Skeletal muscle satellite cell (primary cell): ENCODE data around the gene AGBL4.

Experiments used
- H3K27me3 ChIP-seq: 2 replicates; pipeline ENCODE4 v1.7.0; 2013; ENCODE audit warnings: low read length; ENCODE audit not compliant: control insufficient read depth, insufficient read depth
- H3K36me3 ChIP-seq: 2 replicates; pipeline ENCODE4 v1.7.0; 2013; ENCODE audit warnings: mild to moderate bottlenecking, control low read depth, low read length; ENCODE audit not compliant: insufficient read depth
- H3K4me1 ChIP-seq: 2 replicates; pipeline ENCODE4 v1.7.0; 2013; ENCODE audit warnings: low read length; ENCODE audit not compliant: control insufficient read depth, insufficient read depth
- H3K4me2 ChIP-seq: 2 replicates; pipeline ENCODE4 v1.7.0; 2013; ENCODE audit warnings: mild to moderate bottlenecking, low read length
- H3K4me3 ChIP-seq: 2 replicates; pipeline ENCODE4 v1.7.0; 2013; ENCODE audit warnings: low read length
- H3K9ac ChIP-seq: 2 replicates; pipeline ENCODE4 v1.7.0; 2013; ENCODE audit warnings: mild to moderate bottlenecking, low read depth, low read length, moderate library complexity
- H3K9me3 ChIP-seq: replicated peaks from 2 replicates; pipeline ENCODE4 v1.7.0; 2013; ENCODE audit warnings: mild to moderate bottlenecking, control low read depth, low read length

Gene AGBL4

GRCh38 chr1:48878191-48878940 is 1145.4 kb downstream of the AGBL4 start:
- H3K4me2 ChIP-seq = peak overlapping the region; percentile 59

GRCh38 chr1:48876330-48876785 is 1147.4 kb downstream of the AGBL4 start:
- peaks cover 2% of the 10 kb centered on the region for H3K27me3 ChIP-seq
- H3K36me3 ChIP-seq = no peaks in the 10 kb centered on the region
- peak overlapping the region; percentile 11 for H3K4me2 ChIP-seq
- no peak overlapping the region for H3K4me3 ChIP-seq
- peaks cover 30% of the 10 kb centered on the region for H3K4me1 ChIP-seq
- H3K9ac ChIP-seq = no peak overlapping the region
- H3K9me3 ChIP-seq = no peaks in the 10 kb centered on the region

More at GRCh38 chr1:48878191-48878940, 1145.4 kb downstream of the AGBL4 start:
- Histone ChIP-seq H3K36me3 (no peaks in the 10 kb centered on the region), H3K9ac (no peak overlapping the region), H3K9me3 (no peaks in the 10 kb centered on the region), H3K4me1 (peaks cover 30% of the 10 kb centered on the region), H3K27me3 (no peaks in the 10 kb centered on the region), H3K4me3 (no peak overlapping the region)

- H3K4me3 ChIP-seq = no peak overlapping the region
- no peaks in the 10 kb centered on the region for H3K9me3 ChIP-seq
- H3K36me3 ChIP-seq = no peaks in the 10 kb centered on the region
- H3K4me2 ChIP-seq = no peak overlapping the region
- peaks cover 2% of the 10 kb centered on the region for H3K27me3 ChIP-seq
- no peak overlapping the region for H3K9ac ChIP-seq
- peaks cover 30% of the 10 kb centered on the region for H3K4me1 ChIP-seq
These were observed 1148.0 kb downstream of the AGBL4 start for GRCh38 chr1:48875552-48876329.

- Histone ChIP-seq H3K4me3 (no peak overlapping the region), H3K4me1 (peaks cover 27% of the 10 kb centered on the region), H3K4me2 (no peak overlapping the region), H3K9ac (no peak overlapping the region), H3K9me3 (no peaks in the 10 kb centered on the region), H3K27me3 (peaks cover 2% of the 10 kb centered on the region), H3K36me3 (no peaks in the 10 kb centered on the region)
These were observed 1149.8 kb downstream of the AGBL4 start for GRCh38 chr1:48873944-48874343.

- Histone ChIP-seq H3K9me3 (no peaks in the 10 kb centered on the region), H3K27me3 (peaks cover 2% of the 10 kb centered on the region), H3K36me3 (no peaks in the 10 kb centered on the region), H3K4me3 (no peak overlapping the region), H3K4me1 (peaks cover 3% of the 10 kb centered on the region), H3K9ac (no peak overlapping the region), H3K4me2 (no peak overlapping the region)
These were observed 1153.2 kb downstream of the AGBL4 start for GRCh38 chr1:48870596-48870995.

- no peak overlapping the region for H3K4me2 ChIP-seq
- H3K9me3 ChIP-seq = no peaks in the 10 kb centered on the region
- peaks cover 2% of the 10 kb centered on the region for H3K27me3 ChIP-seq
- no peaks in the 10 kb centered on the region for H3K36me3 ChIP-seq
- peaks cover 3% of the 10 kb centered on the region for H3K4me1 ChIP-seq
- no peak overlapping the region for H3K4me3 ChIP-seq
- H3K9ac ChIP-seq = no peak overlapping the region
These were observed 1154.4 kb downstream of the AGBL4 start for GRCh38 chr1:48869116-48869893.

- Histone ChIP-seq H3K27me3 (no peaks in the 10 kb centered on the region), H3K4me2 (no peak overlapping the region), H3K9ac (no peak overlapping the region), H3K36me3 (no peaks in the 10 kb centered on the region), H3K4me1 (no peaks in the 10 kb centered on the region), H3K4me3 (no peak overlapping the region), H3K9me3 (no peaks in the 10 kb centered on the region)
These were observed 1158.8 kb downstream of the AGBL4 start for GRCh38 chr1:48864913-48865312.

GRCh38 chr1:48859456-48859855 is 1164.3 kb downstream of the AGBL4 start:
- H3K4me1 ChIP-seq = peaks cover 12% of the 10 kb centered on the region
- no peaks in the 10 kb centered on the region for H3K9me3 ChIP-seq
- H3K27me3 ChIP-seq = no peaks in the 10 kb centered on the region
- no peak overlapping the region for H3K9ac ChIP-seq
- H3K4me3 ChIP-seq = no peak overlapping the region
- H3K4me2 ChIP-seq = no peak overlapping the region
- no peaks in the 10 kb centered on the region for H3K36me3 ChIP-seq

- no peak overlapping the region for H3K4me3 ChIP-seq
- no peaks in the 10 kb centered on the region for H3K9me3 ChIP-seq
- H3K27me3 ChIP-seq = no peaks in the 10 kb centered on the region
- H3K36me3 ChIP-seq = no peaks in the 10 kb centered on the region
- no peak overlapping the region for H3K9ac ChIP-seq
- peak overlapping the region; percentile 8 for H3K4me2 ChIP-seq
- peaks cover 13% of the 10 kb centered on the region for H3K4me1 ChIP-seq
These were observed 1165.4 kb downstream of the AGBL4 start for GRCh38 chr1:48858200-48858920.

- Histone ChIP-seq H3K4me3 (no peak overlapping the region), H3K9me3 (no peaks in the 10 kb centered on the region), H3K36me3 (no peaks in the 10 kb centered on the region), H3K9ac (no peak overlapping the region), H3K27me3 (no peaks in the 10 kb centered on the region), H3K4me2 (no peak overlapping the region), H3K4me1 (peaks cover 22% of the 10 kb centered on the region)
These were observed 1170.7 kb downstream of the AGBL4 start for GRCh38 chr1:48853006-48853405.

- Histone ChIP-seq H3K27me3 (no peaks in the 10 kb centered on the region), H3K9ac (no peak overlapping the region), H3K36me3 (no peaks in the 10 kb centered on the region), H3K9me3 (no peaks in the 10 kb centered on the region), H3K4me2 (no peak overlapping the region), H3K4me1 (peaks cover 22% of the 10 kb centered on the region), H3K4me3 (no peak overlapping the region)
These were observed 1172.1 kb downstream of the AGBL4 start for GRCh38 chr1:48851638-48852037.
